Measurements from ENCODE around the gene C17orf114.

C17orf114 gene

DNA sequence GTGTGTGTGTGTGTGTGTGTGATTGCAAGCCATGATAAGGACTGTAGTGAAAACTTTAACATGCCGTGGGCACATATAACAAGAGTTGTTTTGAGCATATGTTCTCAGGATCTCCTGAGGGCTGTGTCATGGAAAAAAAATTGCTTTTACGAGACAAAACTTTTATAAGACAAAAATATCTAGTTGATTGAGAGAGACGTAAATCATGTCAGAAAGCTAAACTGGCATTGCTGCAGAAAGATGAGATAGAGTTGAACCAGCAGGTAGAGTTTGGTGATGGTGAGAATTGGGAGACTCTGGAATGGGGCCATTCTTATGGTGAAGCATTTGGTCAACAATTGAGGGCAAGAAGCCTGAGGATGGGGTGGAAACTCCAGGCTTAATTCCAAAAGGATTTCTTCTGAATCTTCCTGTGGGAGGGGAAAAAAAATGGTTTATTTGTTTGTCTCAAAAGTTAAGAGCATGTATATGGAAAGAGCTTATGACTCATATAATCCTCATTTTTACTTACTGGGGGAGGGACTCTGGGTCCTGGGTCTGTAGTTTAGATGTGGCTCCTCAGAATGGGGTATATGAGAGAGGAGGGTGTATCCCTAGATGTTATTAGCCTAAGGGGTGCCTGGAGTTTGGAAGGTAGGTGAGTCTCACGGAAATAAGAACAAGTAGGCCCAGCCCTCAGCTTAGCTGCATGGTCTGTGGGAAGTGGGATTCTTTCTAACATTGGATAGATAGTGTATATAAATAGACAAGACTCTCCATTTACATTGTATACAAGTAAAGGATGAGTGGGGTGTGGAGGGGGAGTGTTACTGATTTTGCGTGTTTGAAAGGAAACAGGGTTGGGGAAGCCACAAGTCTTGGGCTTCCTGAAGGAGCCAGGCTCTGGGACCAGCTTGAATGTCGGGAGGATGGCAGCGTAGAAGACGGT is 38.1 kb upstream of the C17orf114 start:
- H3K4me2 ChIP-seq = peak overlapping the region; percentile 19
- ChIA-PET CTCF (interaction anchor here (0.7 to 6.0 kb wide), 7 partner anchors 9 to 420 kb away, joined by 3 to 24 read pairs (median 5); partner anchors contain the start of gene MED11), POLR2A (no interaction called here)
- FAIRE-seq (no peak), ATAC-seq (no peak), DNase-seq (ENCODE audit: low read depth in 1 of 2, low spot score in 1 of 2) (no peak)
- H3K4me1 ChIP-seq = peaks cover 26% of the 10 kb centered on the region
- no peak overlapping the region for H3K4me3 ChIP-seq
- H3K27ac ChIP-seq = no peak overlapping the region
- no peaks in the 10 kb centered on the region for H3K9me3 ChIP-seq
- 94% methylated on average over 8 of the region's 8 CpGs for WGBS (ENCODE audit: missing lambda C conversion rate)
- TF ChIP-seq CHD4 (IDR thresholded peaks at IDR 0.05; ENCODE audit: borderline replicate concordance) (no peak), EHF (CRISPR knock-in tag; IDR thresholded peaks at IDR 0.05) (no peak), SMC3 (IDR thresholded peaks at IDR 0.05) (no peak), NR3C1 (IDR thresholded peaks at IDR 0.05) (no peak), HEYL (CRISPR knock-in tag; IDR thresholded peaks at IDR 0.05) (no peak), BHLHE40 (IDR thresholded peaks at IDR 0.05; ENCODE audit: low read depth, low read length) (no peak), NFE2L2 (conservative IDR thresholded peaks at IDR 0.05; ENCODE audit: low read length) (no peak), GATA3 (IDR thresholded peaks at IDR 0.05; ENCODE audit: borderline replicate concordance) (no peak), POLR2A (IDR thresholded peaks at IDR 0.05; ENCODE audit: low read length) (no peak), SREBF2 (IDR thresholded peaks at IDR 0.05) (no peak), MAFK (IDR thresholded peaks at IDR 0.05; ENCODE audit: partially characterized antibody) (no peak), RAD21 (conservative IDR thresholded peaks at IDR 0.05 in 1 of 2, IDR thresholded peaks at IDR 0.05 in 1 of 2) (no peak)
- TF ChIP-seq, protein P1, sequence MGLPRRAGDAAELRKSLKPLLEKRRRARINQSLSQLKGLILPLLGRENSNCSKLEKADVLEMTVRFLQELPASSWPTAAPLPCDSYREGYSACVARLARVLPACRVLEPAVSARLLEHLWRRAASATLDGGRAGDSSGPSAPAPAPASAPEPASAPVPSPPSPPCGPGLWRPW (IDR thresholded peaks at IDR 0.05) = no peak
- TF ChIP-seq, protein P2, sequence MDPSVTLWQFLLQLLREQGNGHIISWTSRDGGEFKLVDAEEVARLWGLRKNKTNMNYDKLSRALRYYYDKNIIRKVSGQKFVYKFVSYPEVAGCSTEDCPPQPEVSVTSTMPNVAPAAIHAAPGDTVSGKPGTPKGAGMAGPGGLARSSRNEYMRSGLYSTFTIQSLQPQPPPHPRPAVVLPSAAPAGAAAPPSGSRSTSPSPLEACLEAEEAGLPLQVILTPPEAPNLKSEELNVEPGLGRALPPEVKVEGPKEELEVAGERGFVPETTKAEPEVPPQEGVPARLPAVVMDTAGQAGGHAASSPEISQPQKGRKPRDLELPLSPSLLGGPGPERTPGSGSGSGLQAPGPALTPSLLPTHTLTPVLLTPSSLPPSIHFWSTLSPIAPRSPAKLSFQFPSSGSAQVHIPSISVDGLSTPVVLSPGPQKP (IDR thresholded peaks at IDR 0.05; ENCODE audit: low read depth, low read length) = no peak
- TF ChIP-seq, protein P3, sequence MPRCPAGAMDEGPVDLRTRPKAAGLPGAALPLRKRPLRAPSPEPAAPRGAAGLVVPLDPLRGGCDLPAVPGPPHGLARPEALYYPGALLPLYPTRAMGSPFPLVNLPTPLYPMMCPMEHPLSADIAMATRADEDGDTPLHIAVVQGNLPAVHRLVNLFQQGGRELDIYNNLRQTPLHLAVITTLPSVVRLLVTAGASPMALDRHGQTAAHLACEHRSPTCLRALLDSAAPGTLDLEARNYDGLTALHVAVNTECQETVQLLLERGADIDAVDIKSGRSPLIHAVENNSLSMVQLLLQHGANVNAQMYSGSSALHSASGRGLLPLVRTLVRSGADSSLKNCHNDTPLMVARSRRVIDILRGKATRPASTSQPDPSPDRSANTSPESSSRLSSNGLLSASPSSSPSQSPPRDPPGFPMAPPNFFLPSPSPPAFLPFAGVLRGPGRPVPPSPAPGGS (IDR thresholded peaks at IDR 0.05) = no peak
- TF ChIP-seq, protein P4, sequence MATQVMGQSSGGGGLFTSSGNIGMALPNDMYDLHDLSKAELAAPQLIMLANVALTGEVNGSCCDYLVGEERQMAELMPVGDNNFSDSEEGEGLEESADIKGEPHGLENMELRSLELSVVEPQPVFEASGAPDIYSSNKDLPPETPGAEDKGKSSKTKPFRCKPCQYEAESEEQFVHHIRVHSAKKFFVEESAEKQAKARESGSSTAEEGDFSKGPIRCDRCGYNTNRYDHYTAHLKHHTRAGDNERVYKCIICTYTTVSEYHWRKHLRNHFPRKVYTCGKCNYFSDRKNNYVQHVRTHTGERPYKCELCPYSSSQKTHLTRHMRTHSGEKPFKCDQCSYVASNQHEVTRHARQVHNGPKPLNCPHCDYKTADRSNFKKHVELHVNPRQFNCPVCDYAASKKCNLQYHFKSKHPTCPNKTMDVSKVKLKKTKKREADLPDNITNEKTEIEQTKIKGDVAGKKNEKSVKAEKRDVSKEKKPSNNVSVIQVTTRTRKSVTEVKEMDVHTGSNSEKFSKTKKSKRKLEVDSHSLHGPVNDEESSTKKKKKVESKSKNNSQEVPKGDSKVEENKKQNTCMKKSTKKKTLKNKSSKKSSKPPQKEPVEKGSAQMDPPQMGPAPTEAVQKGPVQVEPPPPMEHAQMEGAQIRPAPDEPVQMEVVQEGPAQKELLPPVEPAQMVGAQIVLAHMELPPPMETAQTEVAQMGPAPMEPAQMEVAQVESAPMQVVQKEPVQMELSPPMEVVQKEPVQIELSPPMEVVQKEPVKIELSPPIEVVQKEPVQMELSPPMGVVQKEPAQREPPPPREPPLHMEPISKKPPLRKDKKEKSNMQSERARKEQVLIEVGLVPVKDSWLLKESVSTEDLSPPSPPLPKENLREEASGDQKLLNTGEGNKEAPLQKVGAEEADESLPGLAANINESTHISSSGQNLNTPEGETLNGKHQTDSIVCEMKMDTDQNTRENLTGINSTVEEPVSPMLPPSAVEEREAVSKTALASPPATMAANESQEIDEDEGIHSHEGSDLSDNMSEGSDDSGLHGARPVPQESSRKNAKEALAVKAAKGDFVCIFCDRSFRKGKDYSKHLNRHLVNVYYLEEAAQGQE (IDR thresholded peaks at IDR 0.05) = no peak

DNA sequence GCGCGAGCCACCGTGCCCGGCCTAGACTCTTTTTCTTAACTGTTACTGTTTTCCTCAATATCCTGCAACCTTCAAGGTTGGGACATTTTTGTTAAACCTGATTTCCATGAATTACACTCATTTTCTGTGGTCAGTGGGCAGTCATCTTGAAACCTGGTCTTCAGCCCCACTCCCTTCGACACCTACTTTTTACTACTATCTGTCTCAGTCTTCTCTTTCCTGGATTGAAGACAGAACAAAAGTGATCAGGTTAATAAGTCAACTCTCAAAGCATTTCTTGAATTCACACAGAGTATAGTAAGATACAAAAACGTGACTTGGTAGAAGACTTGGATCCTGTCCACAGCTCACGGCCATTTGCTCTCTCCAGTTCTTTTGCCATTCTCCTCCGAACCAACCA is 37.1 kb upstream of the C17orf114 start:
- Histone ChIP-seq H3K4me1 (peaks cover 36% of the 10 kb centered on the region), H3K4me2 (no peak overlapping the region), H3K27ac (no peak overlapping the region), H3K4me3 (no peak overlapping the region), H3K9me3 (no peaks in the 10 kb centered on the region)
- ChIA-PET POLR2A (no interaction called here), CTCF (interaction anchor here (2.3 to 6.0 kb wide), 5 partner anchors 10 to 108 kb away, joined by 5 to 27 read pairs (median 9); partner anchors contain the start of genes GLTPD2 and MED11)
- FAIRE-seq (no peak), ATAC-seq (no peak), DNase-seq (ENCODE audit: low read depth in 1 of 2, low spot score in 1 of 2) (no peak)
- WGBS (ENCODE audit: missing lambda C conversion rate) = 90% methylated on average over 8 of the region's 8 CpGs
- no peak for TF ChIP-seq FOXS1 (CRISPR knock-in tag; IDR thresholded peaks at IDR 0.05)
- TF ChIP-seq, protein P5, sequence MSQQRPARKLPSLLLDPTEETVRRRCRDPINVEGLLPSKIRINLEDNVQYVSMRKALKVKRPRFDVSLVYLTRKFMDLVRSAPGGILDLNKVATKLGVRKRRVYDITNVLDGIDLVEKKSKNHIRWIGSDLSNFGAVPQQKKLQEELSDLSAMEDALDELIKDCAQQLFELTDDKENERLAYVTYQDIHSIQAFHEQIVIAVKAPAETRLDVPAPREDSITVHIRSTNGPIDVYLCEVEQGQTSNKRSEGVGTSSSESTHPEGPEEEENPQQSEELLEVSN (IDR thresholded peaks at IDR 0.05; ENCODE audit: borderline replicate concordance, low read depth) = no peak
- TF ChIP-seq, protein P1 (IDR thresholded peaks at IDR 0.05) = no peak
- no peak for TF ChIP-seq TFCP2L1 (CRISPR knock-in tag; IDR thresholded peaks at IDR 0.05)
- no peak for TF ChIP-seq JUN (IDR thresholded peaks at IDR 0.05)
- TF ChIP-seq PHF8 (IDR thresholded peaks at IDR 0.05; ENCODE audit: borderline replicate concordance, low read depth) = no peak
- no peak for TF ChIP-seq BHLHE40 (IDR thresholded peaks at IDR 0.05; ENCODE audit: low read depth, low read length)
- TF ChIP-seq HOXA7 (CRISPR knock-in tag; IDR thresholded peaks at IDR 0.05) = no peak
- no peak for TF ChIP-seq FOSL2 (IDR thresholded peaks at IDR 0.05)
- TF ChIP-seq FOSL2 (CRISPR knock-in tag; IDR thresholded peaks at IDR 0.05) = no peak
- TF ChIP-seq ZFP36 (IDR thresholded peaks at IDR 0.05; ENCODE audit: borderline replicate concordance, partially characterized antibody) = no peak
- TF ChIP-seq POLR2A (IDR thresholded peaks at IDR 0.05; ENCODE audit: low read length) = no peak
- no peak for TF ChIP-seq HOXB13 (CRISPR knock-in tag; IDR thresholded peaks at IDR 0.05; ENCODE audit: low read depth)
- TF ChIP-seq CBX2 (IDR thresholded peaks at IDR 0.05; ENCODE audit: borderline replicate concordance, low read depth) = no peak
- TF ChIP-seq, protein P6, sequence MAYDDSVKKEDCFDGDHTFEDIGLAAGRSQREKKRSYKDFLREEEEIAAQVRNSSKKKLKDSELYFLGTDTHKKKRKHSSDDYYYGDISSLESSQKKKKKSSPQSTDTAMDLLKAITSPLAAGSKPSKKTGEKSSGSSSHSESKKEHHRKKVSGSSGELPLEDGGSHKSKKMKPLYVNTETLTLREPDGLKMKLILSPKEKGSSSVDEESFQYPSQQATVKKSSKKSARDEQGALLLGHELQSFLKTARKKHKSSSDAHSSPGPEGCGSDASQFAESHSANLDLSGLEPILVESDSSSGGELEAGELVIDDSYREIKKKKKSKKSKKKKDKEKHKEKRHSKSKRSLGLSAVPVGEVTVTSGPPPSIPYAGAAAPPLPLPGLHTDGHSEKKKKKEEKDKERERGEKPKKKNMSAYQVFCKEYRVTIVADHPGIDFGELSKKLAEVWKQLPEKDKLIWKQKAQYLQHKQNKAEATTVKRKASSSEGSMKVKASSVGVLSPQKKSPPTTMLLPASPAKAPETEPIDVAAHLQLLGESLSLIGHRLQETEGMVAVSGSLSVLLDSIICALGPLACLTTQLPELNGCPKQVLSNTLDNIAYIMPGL (CRISPR knock-in tag; IDR thresholded peaks at IDR 0.05; ENCODE audit: borderline replicate concordance) = no peak

Measured in A549 (cell line).